Stimulated activated CD4-positive, alpha-beta T cell treated with anti-CD3 and anti-CD28 coated beads, TNF-alpha, amount 100 ng/mL, for 48 hours (primary cell): ENCODE results near the gene MRPL49.
"Not testable (repeated sequence)": the region's sequence is repeated elsewhere in the genome, so short reads cannot be mapped to it uniquely, and the experiment has no call there.

Experiments used
- DNase-seq, 3 donors: peaks; one replicate each; pipeline ENCODE4 v3.0.0-alpha.2; 2020; ENCODE audit warnings: low read depth in 3 of 3

MRPL49 gene

GRCh38 chr11:65132988-65133700, 11.0 kb downstream of the MRPL49 start:
- DNase-seq = peak in 1 of 3 donors; percentile 71

GRCh38 chr11:65133724-65134123, 11.6 kb downstream of the MRPL49 start:
- no peak for DNase-seq

- peak; percentile 81 to 89 (median 82) for DNase-seq
Measured at GRCh38 chr11:65134240-65134951, 12.3 kb downstream of the MRPL49 start, which contains the start of gene SYVN1. Gene SYVN1 (minus strand): TSS chr11:65134519. CDS start chr11:65133601, 918 bp downstream.

GRCh38 chr11:65134952-65135632, 13.0 kb downstream of the MRPL49 start:
- DNase-seq = peak; percentile 66 to 76 (median 71)

GRCh38 chr11:65135633-65136145, 13.6 kb downstream of the MRPL49 start:
- no peak for DNase-seq

GRCh38 chr11:65136515-65137096, 14.5 kb downstream of the MRPL49 start:
- DNase-seq = no peak

GRCh38 chr11:65141896-65142494, 19.9 kb downstream of the MRPL49 start:
- no peak for DNase-seq

GRCh38 chr11:65147352-65148075, 25.4 kb downstream of the MRPL49 start:
- DNase-seq = no peak

- DNase-seq = no peak
Measured at GRCh38 chr11:65148657-65149056, 26.5 kb downstream of the MRPL49 start.

GRCh38 chr11:65150131-65150508, 28.0 kb downstream of the MRPL49 start:
- DNase-seq = not testable (repeated sequence)

GRCh38 chr11:65150509-65151299, 28.6 kb downstream of the MRPL49 start:
- DNase-seq = peak in 1 of 3 donors; percentile 49

- no peak for DNase-seq
Measured at GRCh38 chr11:65151331-65151899, 29.3 kb downstream of the MRPL49 start.

GRCh38 chr11:65152122-65152521, 30.0 kb downstream of the MRPL49 start:
- no peak for DNase-seq

- DNase-seq = no peak
Measured at GRCh38 chr11:65156256-65156655, 34.1 kb downstream of the MRPL49 start.

- no peak for DNase-seq
Measured at GRCh38 chr11:65156926-65157325, 34.8 kb downstream of the MRPL49 start.

GRCh38 chr11:65157336-65157735, 35.2 kb downstream of the MRPL49 start:
- DNase-seq = no peak

GRCh38 chr11:65159012-65159411, 36.9 kb downstream of the MRPL49 start:
- no peak for DNase-seq

- DNase-seq = no peak
Measured at GRCh38 chr11:65160643-65161042, 38.5 kb downstream of the MRPL49 start.

- no peak for DNase-seq
Measured at GRCh38 chr11:65163684-65164083, 41.6 kb downstream of the MRPL49 start.
